Heart right ventricle (tissue), 16 donors: ENCODE measurements around the gene DNAJC15. TPM values are rescaled to one million over a fixed set of nuclear protein-coding genes. Genes with fewer than 3 reads are reported as not detected.

Source experiments
- ATAC-seq, 8 donors: fragments of 200-7000 bp; cut with Tn5 transposase; one replicate each; pipeline ENCODE4 v1.9.1; 2020; ENCODE audit warnings: mild to moderate bottlenecking in 8 of 8, moderate library complexity in 8 of 8, moderate number of reproducible peaks in 1 of 8
- DNase-seq, 2 donors: peaks; one replicate each; pipeline ENCODE4 v3.0.0-alpha.2; 2020
- H3K27ac ChIP-seq, 10 donors: fragments of 200-600 bp; sonication (generic) in 2 of 10; one replicate each; pipeline versions ENCODE4 v1.5.0 to v1.8.0; 2020 to 2022; ENCODE audit warnings: mild to moderate bottlenecking in 3 of 10
- H3K27me3 ChIP-seq, 7 donors: fragments of 200-600 bp; one replicate each; pipeline ENCODE4 v1.8.0; 2021 to 2022; ENCODE audit warnings: mild to moderate bottlenecking in 2 of 7
- H3K36me3 ChIP-seq, 9 donors: fragments of 200-600 bp; sonication (generic) in 1 of 9; one replicate each; pipeline versions ENCODE4 v1.5.0 to v1.8.0; 2020 to 2022; ENCODE audit warnings: mild to moderate bottlenecking in 2 of 9
- H3K4me1 ChIP-seq, 9 donors: fragments of 200-600 bp; sonication (generic) in 1 of 9; one replicate each; pipeline versions ENCODE4 v1.5.0 to v1.8.0; 2020 to 2022; ENCODE audit warnings: mild to moderate bottlenecking in 4 of 9
- H3K4me3 ChIP-seq, 10 donors: fragments of 200-600 bp; sonication (generic) in 2 of 10; one replicate each; pipeline versions ENCODE4 v1.5.0 to v1.8.0; 2020 to 2022; ENCODE audit warnings: mild to moderate bottlenecking in 7 of 10, moderate library complexity in 2 of 10
- H3K9me3 ChIP-seq, 11 donors: fragments of 200-600 bp in 10 of 11; sonication (generic) in 2 of 11; one replicate each; pipeline versions ENCODE4 v1.5.0 to v1.8.0; 2013 to 2022; ENCODE audit warnings: mild to moderate bottlenecking in 2 of 11, control low read depth in 1 of 11, moderate library complexity in 1 of 11
- CTCF ChIP-seq, 9 donors: fragments of 200-600 bp; sonication (generic) in 2 of 9; IDR thresholded peaks; one replicate each; pipeline versions ENCODE4 v1.5.0 to v1.8.0; 2021 to 2022; ENCODE audit warnings: antibody characterized with exemption in 9 of 9, mild to moderate bottlenecking in 5 of 9, moderate library complexity in 1 of 9
- WGBS, 2 donors: extraction: QIAGEN DNeasy Blood & Tissue Kit; methylation state at CpG; one replicate each; pipeline ENCODE4 v1.1.7; 2013; ENCODE audit warnings: inconsistent platforms in 1 of 2; 5-methylcytosine and 5-hydroxymethylcytosine counted together
- intact Hi-C, 10 donors: fragments of 100-400 bp; cut with DNase I; formaldehyde crosslinking; loops; one replicate each; pipeline versions ENCODE4 v1.11.1 to v1.14.2; 2022
- polyA plus RNA-seq, 2 donors: library from polyadenylated mRNA; stranded (reverse); fragments of 200-250 nt; gene quantifications; one replicate each; pipeline ENCODE4 v1.2.3, GENCODE V29; 2013
- total RNA-seq, 10 donors: library from RNA; stranded (reverse); fragmentation: NEBNext Ultra II Directional in 3 of 10; extraction: Animal tissue kit (Norgen Biotek cat#: 25700) in 3 of 10; gene quantifications; one replicate each; pipeline versions ENCODE4 v1.2.1 to v1.2.4, GENCODE V29; 2021 to 2023
- donor health status: Arrhythmogenic right ventricular cardiomyopathy.
- donor health status: ischemic (EF 13 %, LVEDD 7.1; RV severe dilation, severe dysfunction).
- donor health status: healthy with polysubstance abuse.
- donor health status: DM: no; HTN: yes; CAD: no.
- donor health status: DM: no; HTN: no; CAD: no.
- donor health status: ischemic (EF 25% LVEDD 6.9; RV normal size, moderate dysfunction).
- donor health status: ischemic (EF 25% LVEDD 5.7; RV mildly dilated, moderate dysfunction).
- donor health status: healthy.
- donor health status: DM: yes; HTN: yes; CAD: no.
- donor health status: Ischemic cardiomyopathy.
- donor health status: ischemic (EF 35%, LVEDD 5.7; RV mildly dilated, moderate dysfunction).
- donor health status: nonischemic (EF 11% LVEDD 7.7; RV severe dilation, severe dysfunction).
- donor health status: DM: yes; HTN: yes; CAD: no.
- donor health status: PGD.
- donor health status: ischemic (EF 29% LVEDD 5.4; RV normal size, mild dysfunction).
- donor health status: nonischemic (EF 23%, LVEDD 6.1; RV moderate dilation, normal function).

The DNAJC15 gene
- total and polyA plus RNA-seq, 12 donors: 14.4 to 36.7 (median 28.1) TPM

- no peak for ATAC-seq
- H3K27ac ChIP-seq: no peak overlapping the region
- peaks cover 0 to 6% (median 0%) of the 10 kb centered on the region in 9 donors for H3K4me1 ChIP-seq
- no peak for TF ChIP-seq CTCF (IDR thresholded peaks at IDR 0.05)
- WGBS, 2 donors: 87 to 88% methylated on average over 4 of the region's 4 CpGs
- H3K9me3 ChIP-seq: no peaks in the 10 kb centered on the region
- no peak for DNase-seq
- H3K4me3 ChIP-seq: no peak overlapping the region
- intact Hi-C loops: no loop called here
- H3K27me3 ChIP-seq: peaks cover 0 to 17% (median 0%) of the 10 kb centered on the region in 7 donors
- H3K36me3 ChIP-seq: no peaks in the 10 kb centered on the region
Observed at GRCh38 chr13:43141685-43142084, 118.3 kb downstream of the DNAJC15 start.

- Histone ChIP-seq H3K27me3 (peaks cover 0 to 17% (median 0%) of the 10 kb centered on the region in 7 donors), H3K36me3 (no peaks in the 10 kb centered on the region), H3K4me1 (no peaks in the 10 kb centered on the region), H3K27ac (no peak overlapping the region), H3K4me3 (no peak overlapping the region), H3K9me3 (no peaks in the 10 kb centered on the region)
- WGBS, 2 donors: 59 to 64% methylated on average over 3 of the region's 3 CpGs
- no peak for TF ChIP-seq CTCF (IDR thresholded peaks at IDR 0.05)
- DNase-seq: no peak
- intact Hi-C loops: no loop called here
- no peak for ATAC-seq
Observed at GRCh38 chr13:43143591-43143990, 120.2 kb downstream of the DNAJC15 start.

GRCh38 chr13:43145534-43146196 lies 122.3 kb downstream of the DNAJC15 start:
- Histone ChIP-seq H3K27me3 (peaks cover 0 to 21% (median 0%) of the 10 kb centered on the region in 7 donors), H3K4me3 (no peak overlapping the region), H3K4me1 (no peaks in the 10 kb centered on the region), H3K9me3 (no peaks in the 10 kb centered on the region), H3K36me3 (no peaks in the 10 kb centered on the region), H3K27ac (no peak overlapping the region)
- WGBS, 2 donors: 70% methylated on average over 8 of the region's 8 CpGs
- TF ChIP-seq CTCF (IDR thresholded peaks at IDR 0.05): no peak
- intact Hi-C loops: no loop called here
- no peak for ATAC-seq
- DNase-seq: no peak

- Histone ChIP-seq H3K27me3 (peaks cover 0 to 25% (median 0%) of the 10 kb centered on the region in 7 donors), H3K4me1 (no peaks in the 10 kb centered on the region), H3K4me3 (no peak overlapping the region), H3K9me3 (no peaks in the 10 kb centered on the region), H3K27ac (no peak overlapping the region), H3K36me3 (no peaks in the 10 kb centered on the region)
- ATAC-seq: no peak
- intact Hi-C loops: no loop called here
- no peak for DNase-seq
- TF ChIP-seq CTCF (IDR thresholded peaks at IDR 0.05): no peak
- 61 to 64% methylated on average over 3 of the region's 3 CpGs for WGBS, 2 donors
Observed at GRCh38 chr13:43146400-43146799, 123.0 kb downstream of the DNAJC15 start.
